H1 (cell line): ENCODE results near the gene DCLK1. TPM values are rescaled to one million over a fixed set of nuclear protein-coding genes. Genes with fewer than 3 reads are reported as not detected.

Experiments used
- BRCA1 ChIP-seq: IDR thresholded peaks from 2 replicates; pipeline ENCODE4 v1.6.1; 2012; ENCODE audit warnings: low read depth, low read length, improper control_type of control experiment
- CBX8 ChIP-seq: fragments of 300-800, 300-1000 bp; sonication (generic); IDR thresholded peaks from 2 replicates; pipeline ENCODE4 v1.7.1; 2016; ENCODE audit warnings: low read depth, low read length, borderline replicate concordance
- CREB1 ChIP-seq: IDR thresholded peaks from 2 replicates; pipeline ENCODE4 v1.6.1; 2012; ENCODE audit warnings: inconsistent platforms
- CTBP2 ChIP-seq: IDR thresholded peaks from 2 replicates; pipeline ENCODE4 v1.7.0; 2011; ENCODE audit warnings: borderline replicate concordance, mild to moderate bottlenecking, moderate library complexity, mixed read lengths, low read length; ENCODE audit not compliant: insufficient read depth, insufficient read length
- EP300 ChIP-seq, 2 experiments: IDR thresholded peaks; 1 replicate in 1 of 2; 2 replicates in 1 of 2; pipeline ENCODE4 v1.6.1; 2011 to 2012; ENCODE audit warnings: low read depth in 2 of 2, low read length in 2 of 2, mild to moderate bottlenecking in 2 of 2, borderline replicate concordance in 1 of 2, inconsistent platforms in 1 of 2, moderate library complexity in 1 of 2
- POLR2AphosphoS5 ChIP-seq: IDR thresholded peaks from 2 replicates; pipeline ENCODE4 v1.6.1; 2011; ENCODE audit warnings: low read depth, low read length
- RAD21 ChIP-seq, 2 experiments: IDR thresholded peaks in 1 of 2; conservative IDR thresholded peaks in 1 of 2; 2 replicates each; pipeline ENCODE4 v1.6.1; 2011; ENCODE audit warnings: low read depth in 2 of 2, low read length in 2 of 2, improper control_type of control experiment in 1 of 2, inconsistent platforms in 1 of 2, mild to moderate bottlenecking in 1 of 2, moderate library complexity in 1 of 2
- SP4 ChIP-seq: IDR thresholded peaks from 2 replicates; pipeline ENCODE4 v1.6.1; 2012; ENCODE audit warnings: low read length, inconsistent platforms
- TAF1 ChIP-seq: IDR thresholded peaks from 2 replicates; pipeline ENCODE4 v1.6.1; 2011; ENCODE audit warnings: mild to moderate bottlenecking, low read depth, low read length
- USF2 ChIP-seq: IDR thresholded peaks from 2 replicates; pipeline ENCODE4 v1.6.1; 2011; ENCODE audit warnings: low read length, improper control_type of control experiment
- polyA plus RNA-seq, 7 experiments: library from polyadenylated mRNA; depleted of rRNA in 3 of 7; stranded (reverse) in 5 of 7; unstranded in 2 of 7; fragments of >200 nt in 5 of 7; fragments of 200-250 nt in 2 of 7; gene quantifications; 1 replicate in 5 of 7; 2 replicates in 1 of 7; 4 replicates in 1 of 7; pipeline versions ENCODE4 v1.2.1 to v1.2.3, GENCODE V29; 2011 to 2013; ENCODE audit warnings: missing spikeins in 2 of 7, mixed read lengths in 2 of 7
- total RNA-seq: library from RNA; stranded (reverse); fragmentation: NEBNext Ultra II Directional; extraction: Animal tissue kit (Norgen Biotek cat#: 25700); gene quantifications from 2 replicates; pipeline ENCODE4 v1.2.1, GENCODE V29; 2021

DCLK1 gene
- total and polyA plus RNA-seq, 2 of the 8 experiments (the other 6 are each of a cell fraction or from before 2014, with no cell fraction given): 22.8 to 41.0 TPM

DNA sequence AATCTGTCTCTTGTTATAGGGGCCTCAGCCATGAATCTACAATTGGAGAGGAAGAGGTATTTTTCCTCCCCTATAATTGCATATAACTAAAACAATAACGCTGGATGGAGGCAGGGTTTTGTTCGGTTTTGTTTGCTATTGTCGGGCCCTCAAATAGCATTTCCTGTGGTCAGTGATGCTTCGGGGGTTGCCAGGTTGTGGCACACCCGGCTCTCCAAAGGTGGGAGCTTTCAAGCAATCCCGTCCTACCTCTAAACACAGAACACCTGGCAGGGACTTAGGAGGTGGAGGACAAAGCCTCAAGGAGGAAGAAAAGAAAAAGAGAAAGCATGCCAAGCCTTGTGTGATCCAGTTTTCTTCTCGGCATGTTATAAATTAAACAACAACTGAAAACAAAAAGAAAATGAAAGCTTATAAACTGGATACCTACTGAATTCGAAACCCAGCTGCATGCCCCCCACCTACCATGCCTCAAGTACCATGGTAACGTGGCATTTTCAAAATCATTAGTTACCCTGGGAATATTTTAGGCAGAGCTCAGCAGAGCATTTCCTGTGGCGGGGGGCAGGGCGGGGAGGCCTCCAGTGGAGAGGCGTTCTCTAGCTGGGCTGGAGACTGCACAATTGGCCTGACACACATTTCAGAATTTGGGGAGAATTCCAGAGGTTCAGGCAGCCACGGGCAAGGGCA, 213.8 kb downstream of the DCLK1 start (continued):
- TF ChIP-seq RAD21 (IDR thresholded peaks at IDR 0.05 in 1 of 2, conservative IDR thresholded peaks at IDR 0.05 in 1 of 2; ENCODE audit: low read depth in 2 of 2, low read length in 2 of 2) (no peak), CREB1 (no peak), BRCA1 (no peak), TAF1 (no peak), SP4 (no peak), CBX8 (no peak), EP300 (IDR thresholded peaks at IDR 0.05; ENCODE audit: borderline replicate concordance in 1 of 2, low read depth in 2 of 2, low read length in 2 of 2) (no peak), POLR2AphosphoS5 (no peak), CTBP2 (no peak), USF2 (no peak)
- TF ChIP-seq, all 59 proteins: peak for 0
